Stimulated activated CD8-positive, alpha-beta memory T cell treated with anti-CD3 and anti-CD28 coated beads, Interleukin-4, amount 100 ng/mL, for 4 hours (primary cell): ENCODE results near the gene TMC5.
"Not testable (repeated sequence)": the region's sequence is repeated elsewhere in the genome, so short reads cannot be mapped to it uniquely, and the experiment has no call there.

Source experiments
- DNase-seq, 2 donors: peaks; one replicate each; pipeline ENCODE4 v3.0.0-alpha.2; 2020; ENCODE audit warnings: low read depth in 2 of 2, low spot score in 1 of 2

The TMC5 gene

DNA sequence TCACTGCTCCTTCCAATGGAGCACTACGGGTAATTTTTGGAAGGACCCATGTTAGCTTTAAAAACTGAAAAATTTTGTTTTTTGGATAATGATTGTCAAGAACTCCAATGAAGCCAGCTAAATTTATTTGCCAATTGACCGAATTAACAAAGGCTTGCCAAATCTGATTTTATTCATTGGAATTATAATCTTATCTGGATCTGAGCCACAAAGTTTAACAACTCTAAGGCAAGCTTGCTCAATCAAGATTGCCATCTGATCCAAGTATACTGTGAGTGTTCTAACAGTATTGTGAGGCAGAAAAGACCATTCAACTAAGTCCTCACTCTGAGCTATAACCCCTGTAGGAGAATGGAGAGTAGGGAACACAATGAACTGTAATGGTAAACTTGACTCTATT is 20.3 kb upstream of the TMC5 start:
- DNase-seq: not testable (repeated sequence)

DNA sequence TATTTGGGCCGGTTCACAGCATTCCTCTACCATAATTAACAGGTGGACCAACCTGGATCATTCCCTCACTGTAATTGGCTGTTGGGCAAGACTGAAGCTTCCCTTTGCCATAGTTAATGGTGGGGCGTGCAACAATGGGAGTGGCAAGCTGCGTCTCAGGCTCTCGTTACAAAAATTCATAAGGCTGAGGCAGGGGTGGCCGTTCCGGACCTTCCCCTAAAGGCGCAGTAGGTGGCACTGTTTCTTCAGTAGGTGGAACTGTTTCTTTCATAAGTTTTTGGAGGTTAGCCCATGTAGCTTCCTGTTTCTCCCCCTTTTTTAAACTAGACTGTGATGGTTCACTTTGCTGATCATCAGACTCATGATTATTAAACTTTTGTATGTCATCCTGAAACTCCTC is 17.0 kb upstream of the TMC5 start:
- DNase-seq: no peak

DNA sequence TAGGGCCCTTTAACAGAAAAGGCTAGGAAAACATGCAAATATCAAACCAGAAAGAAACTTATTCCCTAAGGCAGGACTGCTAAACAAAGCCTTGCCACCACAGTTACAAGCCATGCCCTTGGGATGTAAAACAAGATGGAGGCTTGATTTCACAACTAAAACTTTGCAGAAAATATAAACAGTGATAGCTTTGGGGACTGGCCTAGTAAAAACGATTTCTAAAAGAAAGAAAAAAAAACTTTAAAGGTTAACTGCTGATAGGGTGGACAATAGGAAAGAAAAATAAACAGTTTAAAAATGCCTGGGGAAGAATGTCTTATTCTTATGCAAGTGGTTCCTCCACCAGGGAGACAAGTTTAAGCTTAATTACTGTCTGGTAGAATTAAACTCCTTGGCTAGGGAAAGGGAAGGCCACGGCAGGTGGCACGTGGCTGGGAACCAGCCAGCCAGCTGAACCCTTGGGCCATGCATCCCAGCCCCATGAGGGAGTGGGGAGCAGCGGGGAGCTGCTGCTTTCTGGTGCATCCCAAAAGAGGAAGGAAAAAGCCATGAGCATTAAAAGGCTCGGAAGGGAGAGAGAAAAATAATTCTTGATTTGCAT is 10.7 kb upstream of the TMC5 start:
- no peak for DNase-seq

DNA sequence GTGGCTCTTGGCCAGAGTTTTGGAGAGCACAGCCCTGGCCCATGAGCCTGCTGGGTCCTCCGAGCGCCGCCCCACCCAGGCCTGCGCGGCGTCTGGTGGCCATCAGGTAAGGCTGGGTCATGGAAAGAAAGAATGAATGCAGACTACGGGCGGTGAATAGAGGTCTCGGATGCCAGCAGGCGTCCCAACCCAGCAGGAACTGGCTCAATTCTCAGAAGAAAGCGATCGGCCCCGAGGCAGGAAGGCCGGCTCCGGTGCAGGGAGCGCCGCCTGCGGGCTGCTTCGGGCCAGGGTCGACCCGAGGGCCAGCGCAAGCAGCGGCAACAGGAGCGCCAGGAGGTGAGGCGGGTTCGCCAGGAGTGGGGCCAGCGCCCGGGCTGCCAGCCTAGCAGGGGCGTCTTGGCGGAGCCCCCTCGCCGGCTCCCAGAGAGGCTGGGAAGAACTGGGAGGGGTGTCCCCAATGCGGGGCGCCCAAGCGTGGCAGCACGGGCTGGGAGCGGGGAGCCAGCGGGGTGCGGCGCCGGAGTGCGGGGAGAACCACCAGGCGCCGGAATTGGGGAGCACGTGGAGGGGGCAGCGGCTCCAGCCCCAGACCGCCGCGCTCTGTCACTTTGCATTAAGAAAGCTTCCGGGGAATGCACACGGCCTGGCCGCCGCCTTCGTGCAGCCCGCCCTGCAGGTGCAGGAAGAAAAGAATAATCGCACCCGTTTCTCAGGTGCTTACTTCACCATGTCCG is 7.1 kb upstream of the TMC5 start:
- DNase-seq: no peak

DNA sequence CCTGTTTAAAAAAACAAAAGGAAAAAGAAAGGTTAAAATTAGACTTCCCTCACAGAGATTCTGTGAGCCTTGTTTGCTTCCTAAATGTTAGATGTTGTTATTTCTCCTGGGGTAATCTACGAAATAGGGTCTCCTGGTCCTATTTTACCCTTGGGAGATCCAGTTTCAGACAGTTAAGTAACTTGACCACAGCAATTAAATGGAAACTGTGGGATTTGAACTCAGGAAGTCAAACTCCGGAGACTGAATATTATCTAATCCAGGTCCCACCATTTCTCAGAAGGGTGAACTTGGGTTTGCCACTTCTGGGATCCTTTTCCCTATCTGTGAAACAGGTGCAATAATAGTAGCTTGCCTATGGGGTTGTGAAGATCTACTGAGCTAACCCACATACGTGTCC is 6.4 kb upstream of the TMC5 start:
- DNase-seq: no peak

DNA sequence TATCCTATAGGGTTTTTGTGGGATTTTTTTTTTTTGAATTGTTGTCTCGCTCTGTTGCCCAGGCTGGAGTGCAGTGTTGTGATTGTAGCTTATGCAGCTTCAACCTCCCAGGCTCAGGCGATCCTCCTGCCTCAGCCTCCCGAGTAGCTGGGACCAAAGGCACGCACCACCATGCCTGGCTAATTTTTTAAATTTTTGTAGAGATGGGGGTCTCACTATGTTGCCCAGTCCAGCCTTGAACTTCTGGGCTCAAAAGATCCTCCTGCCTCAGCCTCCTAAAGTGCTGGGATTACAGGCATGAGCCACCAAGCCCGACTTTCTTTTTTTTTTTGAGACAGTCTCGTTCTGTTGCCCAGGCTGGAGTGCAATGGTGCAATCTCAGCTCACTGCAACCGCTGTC is 5.6 kb upstream of the TMC5 start:
- DNase-seq: not testable (repeated sequence)

DNA sequence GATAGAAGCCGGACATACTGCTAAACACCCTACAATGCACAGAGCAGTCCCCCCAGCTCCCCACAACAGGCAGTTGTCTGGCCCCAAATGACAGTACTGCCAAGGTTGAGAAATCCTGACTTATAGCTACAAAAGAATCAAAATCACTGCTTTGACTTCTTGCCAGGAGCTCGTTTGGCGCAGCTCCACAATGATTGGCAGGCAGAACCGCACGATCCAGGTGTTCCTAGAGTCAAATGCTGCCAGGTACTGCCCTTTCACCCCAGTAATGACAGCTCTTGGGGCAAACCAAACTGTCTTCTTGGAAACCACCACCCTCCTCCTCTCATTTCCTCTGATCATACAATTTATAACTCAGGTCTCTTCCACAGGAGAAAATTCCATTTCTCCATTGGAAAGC is 2.2 kb upstream of the TMC5 start:
- no peak for DNase-seq

DNA sequence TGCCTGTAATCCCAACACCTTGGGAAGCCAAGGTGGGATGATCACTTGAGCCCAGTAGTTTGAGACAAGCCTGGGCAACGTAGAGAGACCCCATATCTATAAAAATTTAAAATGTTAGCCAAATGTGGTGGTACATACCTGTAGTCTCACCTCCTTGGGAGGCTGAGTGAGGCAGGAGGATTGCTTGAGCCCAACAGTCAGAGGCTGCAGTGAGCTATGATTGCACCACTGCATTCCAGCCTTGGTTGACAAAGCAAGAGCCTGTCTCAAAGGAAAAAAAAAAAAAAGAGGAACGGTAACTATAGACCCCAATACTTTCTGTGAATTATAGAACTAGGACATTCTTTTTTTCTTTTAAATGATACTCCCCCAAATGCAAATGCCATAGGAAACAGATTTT is 1.8 kb upstream of the TMC5 start:
- no peak for DNase-seq

DNA sequence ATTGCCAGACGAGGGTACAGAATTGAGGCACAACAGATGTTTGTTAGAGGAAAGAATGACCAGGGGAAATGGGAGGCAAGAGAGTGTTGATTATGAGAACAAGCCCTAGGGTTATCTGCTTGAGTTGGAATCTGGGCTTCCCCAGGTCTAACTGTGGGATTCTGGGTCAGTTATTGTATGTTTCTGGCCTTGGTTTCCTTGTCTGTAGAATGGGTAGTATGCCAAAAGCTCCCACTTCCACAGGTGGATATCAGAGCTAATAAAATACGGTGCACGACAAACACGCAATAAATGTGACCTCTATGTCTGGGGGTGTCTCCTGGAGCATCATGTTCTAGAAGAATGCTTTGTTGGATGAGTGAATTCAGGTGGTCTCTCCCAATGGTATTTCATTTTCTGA is 517 bp downstream of the TMC5 start:
- DNase-seq: no peak

DNA sequence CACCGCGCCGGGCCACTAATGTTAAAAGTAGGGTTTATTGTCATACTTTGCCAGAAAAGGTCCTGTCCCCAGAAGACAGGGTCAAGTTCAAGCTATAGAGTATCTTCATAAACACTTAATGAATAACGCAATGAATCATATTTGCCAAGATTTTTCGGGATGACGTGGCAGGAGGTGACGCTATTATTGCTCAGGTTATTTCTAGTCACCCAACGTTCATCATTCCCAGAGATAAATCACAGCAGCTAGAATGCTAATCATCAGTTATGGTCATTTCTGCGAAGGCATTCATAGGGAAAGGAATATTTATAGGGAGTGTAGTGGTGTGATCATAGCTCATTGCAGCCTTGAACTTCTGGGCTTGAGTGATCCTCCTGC is 2.0 kb downstream of the TMC5 start:
- no peak for DNase-seq

DNA sequence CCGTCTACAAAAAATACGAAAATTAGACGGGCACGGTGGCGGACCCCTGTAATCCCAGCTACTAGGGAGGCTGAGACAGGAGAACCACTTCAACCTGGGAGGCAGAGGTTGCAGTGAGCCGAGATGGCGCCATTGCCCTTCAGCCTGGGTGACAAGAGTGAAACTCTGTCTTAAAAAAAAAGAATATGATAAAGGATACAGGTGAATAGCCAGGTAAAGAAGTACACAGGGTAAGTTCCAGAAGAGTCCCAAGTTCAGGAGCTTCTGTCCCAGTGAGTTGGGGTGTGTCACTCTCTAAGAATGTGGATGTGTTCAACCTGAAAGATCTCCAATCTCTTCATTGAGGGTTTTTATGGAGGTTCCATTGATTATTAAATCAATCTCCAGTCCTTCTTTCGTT is 6.8 kb downstream of the TMC5 start:
- no peak for DNase-seq

DNA sequence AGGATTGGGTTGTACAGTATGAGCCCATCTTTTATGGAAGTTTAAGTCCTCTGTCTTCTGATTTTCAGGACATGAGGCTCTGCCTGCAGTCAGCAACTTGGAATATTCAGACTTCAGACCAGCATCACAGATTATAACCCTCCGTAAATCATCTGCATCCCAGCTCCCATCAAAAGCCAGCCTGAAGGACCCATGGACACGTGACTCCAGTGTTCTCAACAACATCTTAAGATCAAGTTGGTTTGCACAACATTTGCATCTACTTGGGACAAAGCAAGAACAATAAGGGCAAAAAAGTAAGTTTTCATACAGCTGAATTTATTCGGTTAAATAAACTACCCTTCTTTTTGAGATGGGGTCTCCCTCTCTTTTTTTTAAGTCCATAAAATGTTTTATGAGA is 12.7 kb downstream of the TMC5 start:
- no peak for DNase-seq

DNA sequence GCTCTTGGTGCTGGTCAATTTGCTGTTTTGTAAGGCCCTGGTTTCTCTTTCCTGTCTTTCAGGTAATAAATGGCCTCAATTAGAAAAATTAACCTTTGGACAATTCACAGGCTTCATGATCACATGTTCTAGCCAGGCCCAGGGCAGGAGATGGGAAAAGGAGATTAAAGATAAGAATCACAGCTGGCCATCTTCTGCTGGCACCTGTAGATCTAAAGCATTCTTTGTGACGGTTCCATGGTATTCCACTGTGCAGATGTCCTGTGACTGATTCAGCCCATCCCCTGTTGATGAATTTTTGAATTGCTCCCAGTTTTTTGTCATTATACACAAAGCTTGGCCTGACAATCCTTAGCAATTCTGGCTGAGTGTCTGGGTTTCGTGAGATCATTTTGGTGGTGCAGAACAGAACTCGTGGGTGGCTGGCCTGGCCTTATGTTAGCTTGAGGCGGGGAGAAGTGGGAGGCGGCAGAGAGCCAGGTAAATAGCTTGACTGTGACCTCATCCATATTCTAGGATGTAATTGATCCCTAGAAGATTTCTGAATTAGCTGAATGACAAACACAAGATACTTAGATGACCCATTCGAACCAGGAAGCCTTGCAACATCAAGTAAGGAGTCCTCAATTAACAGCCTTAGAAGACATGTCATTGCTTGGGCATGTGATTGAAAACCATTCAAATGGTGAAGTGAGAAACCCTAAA is 14.1 kb downstream of the TMC5 start:
- DNase-seq: no peak

DNA sequence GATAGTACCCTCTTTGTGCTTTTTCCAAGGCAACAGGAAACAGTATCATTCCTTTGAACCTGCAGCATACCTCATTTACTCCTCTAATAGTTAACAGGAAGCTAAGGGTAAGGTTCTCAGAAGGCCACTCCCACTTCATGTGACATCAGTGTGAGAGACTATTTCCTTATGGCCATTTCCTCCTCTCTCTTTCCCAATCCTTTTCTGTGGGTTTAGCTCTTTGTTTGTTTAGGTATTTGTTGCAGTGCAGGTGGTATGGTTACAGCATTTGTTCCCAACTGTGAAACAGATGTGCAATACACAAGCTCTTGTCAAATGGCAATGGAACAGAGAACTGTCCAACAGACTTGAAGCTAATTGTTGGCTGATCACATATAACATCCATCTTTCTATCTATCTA is 14.7 kb downstream of the TMC5 start:
- no peak for DNase-seq

DNA sequence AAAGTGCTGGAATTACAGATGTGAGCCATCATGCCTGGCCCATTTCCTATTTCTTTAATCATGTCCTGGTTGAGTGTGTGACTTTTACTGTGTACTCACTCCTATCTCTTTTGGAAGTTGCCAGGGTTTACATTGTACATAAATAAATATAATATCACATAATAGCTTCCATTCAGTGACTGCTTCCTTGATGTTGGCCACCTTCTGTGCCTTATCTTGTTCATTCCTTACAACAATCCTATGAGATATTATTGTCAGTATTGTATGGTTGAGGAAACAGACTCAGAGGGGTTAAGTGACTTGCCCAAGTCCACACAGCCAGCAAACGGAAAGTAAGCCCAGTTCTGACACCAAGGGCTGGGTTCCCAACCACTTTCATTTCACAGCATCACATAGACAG is 16.9 kb downstream of the TMC5 start:
- no peak for DNase-seq

DNA sequence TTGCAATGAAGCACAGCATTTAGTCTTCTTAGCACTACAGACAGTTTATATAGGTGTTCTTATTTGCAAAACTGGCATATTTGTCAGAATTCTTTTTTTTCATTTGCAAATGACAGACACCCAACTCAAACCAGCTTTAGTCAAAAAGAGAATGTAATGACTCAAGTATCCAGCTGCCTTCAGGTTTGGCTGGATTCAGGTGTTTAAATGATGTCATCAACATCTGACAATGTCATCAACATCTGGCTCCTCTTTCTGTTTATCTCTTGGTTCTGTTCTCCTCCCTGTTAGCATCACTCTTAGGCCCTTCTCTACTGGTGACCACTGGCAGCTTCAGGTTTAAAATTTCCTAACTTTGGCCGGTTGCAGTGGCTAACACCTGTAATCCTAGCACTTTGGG is 18.9 kb downstream of the TMC5 start:
- no peak for DNase-seq

DNA sequence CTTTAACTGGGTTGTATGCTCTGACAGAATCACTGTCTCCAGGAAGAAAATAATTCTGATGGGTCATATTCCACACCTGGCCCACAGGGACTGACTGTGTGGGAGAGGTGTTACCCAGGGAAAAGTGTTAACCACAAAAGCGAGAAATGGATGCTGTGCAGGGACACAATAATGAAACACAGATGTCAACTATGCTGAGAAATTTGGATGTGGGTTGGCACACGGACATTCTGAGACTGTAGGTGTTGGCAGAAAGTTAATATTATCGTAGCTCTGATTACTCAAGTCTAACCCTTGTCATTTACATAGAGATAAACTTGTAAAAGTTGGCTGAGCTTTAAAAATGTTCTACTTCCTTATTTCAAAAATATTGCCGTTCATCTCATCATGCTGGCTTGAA is 19.6 kb downstream of the TMC5 start:
- no peak for DNase-seq

DNA sequence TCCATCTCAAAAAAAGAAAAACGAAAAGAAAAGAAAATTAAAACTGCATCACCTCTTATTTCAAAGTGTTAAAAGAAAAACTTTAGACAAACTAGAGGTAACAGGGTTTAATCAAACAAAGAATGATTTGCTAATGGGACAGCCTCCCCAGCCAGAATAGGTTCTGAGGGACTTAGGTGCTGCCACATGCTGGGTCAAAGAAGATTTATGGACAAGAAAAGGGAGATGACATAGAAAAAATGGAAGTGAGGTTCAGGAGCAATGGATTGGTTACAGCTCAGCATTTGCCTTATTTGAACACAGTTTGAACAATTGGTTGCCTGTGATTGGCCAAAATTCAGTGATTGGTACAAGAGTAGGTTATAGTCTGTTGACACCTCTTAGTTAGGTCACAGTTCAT is 21.1 kb downstream of the TMC5 start:
- DNase-seq: no peak

DNA sequence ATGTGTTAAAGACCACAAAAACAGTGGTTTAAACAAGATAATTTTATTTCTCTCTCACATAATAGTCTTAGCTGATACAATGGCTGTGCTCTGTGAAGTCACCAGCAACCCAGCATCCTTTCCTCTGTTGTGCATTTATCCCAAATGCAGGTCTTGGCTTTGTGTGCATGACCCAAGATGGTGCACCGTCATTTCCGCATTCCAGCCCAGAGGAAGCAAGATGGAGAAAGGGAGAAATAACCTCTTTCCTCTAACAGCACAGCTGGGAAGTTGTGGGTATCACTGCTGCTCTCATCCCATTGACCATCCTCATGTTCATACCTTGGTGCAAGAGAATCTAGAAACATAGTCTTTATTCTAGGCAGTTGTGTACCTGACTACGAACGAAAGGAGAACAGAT is 21.8 kb downstream of the TMC5 start:
- no peak for DNase-seq

DNA sequence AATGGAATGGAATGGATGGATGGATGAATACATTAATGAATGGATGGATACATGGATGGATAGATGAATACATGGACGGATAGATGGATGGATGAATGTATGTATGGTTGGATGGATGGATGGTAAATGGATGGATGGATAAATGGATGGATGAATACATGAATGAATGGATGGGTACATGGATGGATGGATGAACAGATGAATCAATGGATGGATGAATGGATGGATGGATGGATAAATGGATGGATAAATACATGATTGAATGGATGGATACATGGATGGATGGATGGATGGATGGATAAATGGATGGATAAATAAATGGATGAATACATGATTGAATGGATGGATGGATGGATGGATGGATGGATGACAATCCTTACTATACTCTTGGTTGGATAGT is 26.0 kb downstream of the TMC5 start:
- no peak for DNase-seq

DNA sequence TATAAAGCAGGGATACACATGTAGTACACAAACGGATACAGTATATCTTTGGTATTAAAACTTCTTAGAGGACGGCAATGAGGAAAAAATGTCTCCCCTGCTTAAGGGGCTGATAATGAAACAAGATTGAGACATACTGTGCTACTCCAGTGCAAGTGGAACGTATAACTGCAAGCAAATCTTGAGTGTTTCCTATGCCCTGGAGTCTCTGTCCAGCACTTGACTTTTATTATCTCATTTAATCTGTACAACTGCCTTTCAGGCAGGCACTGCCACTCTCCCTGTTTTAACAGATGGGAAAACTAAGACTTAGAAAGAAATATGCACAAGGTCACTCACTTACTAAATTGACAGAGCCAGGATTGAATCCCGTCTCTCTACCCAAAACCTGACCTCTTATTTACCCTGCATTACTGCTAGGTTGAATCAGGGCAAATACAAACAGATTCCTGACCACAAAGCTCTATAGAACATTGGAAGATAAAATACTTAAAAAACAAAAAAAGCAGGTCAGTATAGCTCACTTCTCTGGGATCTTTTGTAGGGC is 28.7 kb downstream of the TMC5 start:
- DNase-seq: no peak

DNA sequence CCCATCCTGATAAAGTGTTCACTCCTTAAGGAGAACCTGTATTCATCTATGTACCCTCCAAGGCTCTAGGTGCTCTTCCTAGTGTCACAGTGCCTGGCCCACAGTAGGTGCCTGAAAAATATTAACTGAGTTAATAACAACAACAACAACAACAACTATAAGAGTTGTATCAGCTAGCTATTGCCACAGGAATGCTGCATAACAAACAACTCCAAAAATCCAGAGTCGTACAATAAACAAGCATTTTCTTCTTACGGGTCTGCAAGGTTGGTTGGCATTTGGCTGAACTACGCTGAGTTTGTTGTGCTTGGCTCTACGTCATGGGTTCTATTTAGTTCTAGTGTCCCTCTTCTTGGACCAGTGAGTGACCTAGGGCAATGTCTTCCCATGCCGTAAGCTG is 29.2 kb downstream of the TMC5 start:
- no peak for DNase-seq
